ENCODE results near the gene CCM2. TPM values are rescaled to one million over a fixed set of nuclear protein-coding genes. Genes with fewer than 3 reads are reported as not detected.

The CCM2 gene
- 38.8 to 52.7 TPM (median 49.9 TPM) in 5 replicates for total RNA-seq (2022; extraction: Qiagen RNA extraction)

GRCh38 chr7:45000093-45001032 lies at the start of gene CCM2:
CCM2 (plus strand) TSS chr7:45000201; CDS start chr7:45000334, 133 bp downstream.

GRCh38 chr7:44978511-44979366 lies 21.3 kb upstream of the CCM2 start, which contains the start of gene MYO1G:
MYO1G (minus strand) TSS chr7:44979015; CDS start chr7:44978961, 54 bp downstream.

GRCh38 chr7:45088821-45089340 lies 88.9 kb downstream of the CCM2 start, which contains the start of gene NACAD:
NACAD (minus strand) TSS chr7:45088969; CDS start chr7:45088894, 75 bp downstream.

GRCh38 chr7:45111298-45112223 lies 111.6 kb downstream of the CCM2 start, which contains the start of gene TBRG4:
TBRG4 (minus strand) TSS chr7:45111697; CDS start chr7:45109237, 2,460 bp downstream.

Other genes starting within 250 kb of the CCM2 start
- gene PPIA, start 203.5 kb upstream of the CCM2 start, total RNA-seq (2022; extraction: Qiagen RNA extraction), result 5,070 to 6,304 TPM (median 5,111 TPM) in 5 replicates
- 206 to 263 TPM (median 253 TPM) in 5 replicates for gene H2AZ2, start 152.1 kb upstream of the CCM2 start, total RNA-seq (2022; extraction: Qiagen RNA extraction)
- 11.7 to 13.0 TPM (median 12.8 TPM) in 5 replicates for gene PURB, start 114.7 kb upstream of the CCM2 start, total RNA-seq (2022; extraction: Qiagen RNA extraction)
- 0.17 to 0.29 TPM (median 0.21 TPM) in 5 replicates for gene MYO1G, start 21.2 kb upstream of the CCM2 start, total RNA-seq (2022; extraction: Qiagen RNA extraction)
- gene NACAD, start 88.8 kb downstream of the CCM2 start, total RNA-seq (2022; extraction: Qiagen RNA extraction), result 0.20 to 0.50 TPM (median 0.32 TPM) in 5 replicates
- gene TBRG4, start 111.5 kb downstream of the CCM2 start, total RNA-seq (2022; extraction: Qiagen RNA extraction), result 103 to 127 TPM (median 111 TPM) in 5 replicates
- gene RAMP3, start 157.6 kb downstream of the CCM2 start, total RNA-seq (2022; extraction: Qiagen RNA extraction), result not detected in 5 replicates

All from A549 treated with AZD2906 at 1 μM for 4 hours (cell line).